ENCODE results near the gene VPS45. TPM values are rescaled to one million over a fixed set of nuclear protein-coding genes. Genes with fewer than 3 reads are reported as not detected.
"Not testable (repeated sequence)": the region's sequence is repeated elsewhere in the genome, so short reads cannot be mapped to it uniquely, and the experiment has no call there.

VPS45 gene
- total RNA-seq, 1 experiment from 2014 or later, result 30.3 TPM

DNA sequence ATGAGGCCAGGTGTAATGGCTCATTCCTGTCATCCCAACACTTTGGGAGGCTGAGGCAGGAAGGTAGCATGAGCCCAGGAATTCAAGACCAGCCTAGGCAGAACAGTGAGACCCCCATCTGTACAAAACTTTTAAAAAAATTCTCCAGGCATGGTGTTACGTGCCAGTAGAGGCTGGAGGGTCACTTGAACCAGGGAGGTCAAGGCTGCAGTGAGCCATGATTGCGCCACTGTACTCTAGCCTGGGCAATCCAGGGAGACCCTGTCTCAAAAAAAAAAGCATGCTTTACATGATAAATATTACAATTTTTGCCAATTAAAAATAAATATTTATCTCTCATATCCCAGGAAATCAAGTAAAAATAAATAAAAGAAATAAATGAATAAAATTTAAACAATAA, 17.6 kb upstream of the VPS45 start:
- Histone ChIP-seq H3K79me2 (ENCODE audit: low read depth) (no peaks in the 10 kb centered on the region), H3K9me3 (ENCODE audit: insufficient read depth, low read depth) (no peaks in the 10 kb centered on the region), H2AFZ (no peak overlapping the region), H3K27ac (no peak overlapping the region), H3K36me3 (ENCODE audit: low read depth) (no peaks in the 10 kb centered on the region), H3K27me3 (ENCODE audit: insufficient read depth, low read depth) (no peaks in the 10 kb centered on the region), H3K4me3 (no peak overlapping the region), H3K9me2 (ENCODE audit: insufficient read depth) (no peaks in the 10 kb centered on the region), H3K4me2 (no peak overlapping the region), H3F3A (ENCODE audit: insufficient read depth, low read depth) (no peaks in the 10 kb centered on the region), H4K20me1 (ENCODE audit: insufficient read depth) (no peaks in the 10 kb centered on the region), H3K4me1 (replicated peaks; ENCODE audit: insufficient read depth) (peaks cover 18% of the 10 kb centered on the region; the same call in 1 of the 2 replicates)
- no peak for DNase-seq
- intact Hi-C loops (cut with micrococcal nuclease; ENCODE audit: unreplicated experiment), result loop anchor here (1.0 kb wide), 3 partner anchors 40 to 162 kb away; partner anchors contain the start of gene OTUD7B
- POLR2A ChIA-PET (ENCODE audit: unreplicated experiment), result no interaction called here
- CTCF ChIA-PET, result interaction anchor here (0.6 to 1.5 kb wide), 2 partner anchors 88 to 137 kb away, joined by 5 to 10 read pairs; no protein-coding TSS in a partner anchor
- TF ChIP-seq EZH2 (IDR thresholded peaks at IDR 0.05; ENCODE audit: low read depth), result no peak
- TF ChIP-seq, protein P1, sequence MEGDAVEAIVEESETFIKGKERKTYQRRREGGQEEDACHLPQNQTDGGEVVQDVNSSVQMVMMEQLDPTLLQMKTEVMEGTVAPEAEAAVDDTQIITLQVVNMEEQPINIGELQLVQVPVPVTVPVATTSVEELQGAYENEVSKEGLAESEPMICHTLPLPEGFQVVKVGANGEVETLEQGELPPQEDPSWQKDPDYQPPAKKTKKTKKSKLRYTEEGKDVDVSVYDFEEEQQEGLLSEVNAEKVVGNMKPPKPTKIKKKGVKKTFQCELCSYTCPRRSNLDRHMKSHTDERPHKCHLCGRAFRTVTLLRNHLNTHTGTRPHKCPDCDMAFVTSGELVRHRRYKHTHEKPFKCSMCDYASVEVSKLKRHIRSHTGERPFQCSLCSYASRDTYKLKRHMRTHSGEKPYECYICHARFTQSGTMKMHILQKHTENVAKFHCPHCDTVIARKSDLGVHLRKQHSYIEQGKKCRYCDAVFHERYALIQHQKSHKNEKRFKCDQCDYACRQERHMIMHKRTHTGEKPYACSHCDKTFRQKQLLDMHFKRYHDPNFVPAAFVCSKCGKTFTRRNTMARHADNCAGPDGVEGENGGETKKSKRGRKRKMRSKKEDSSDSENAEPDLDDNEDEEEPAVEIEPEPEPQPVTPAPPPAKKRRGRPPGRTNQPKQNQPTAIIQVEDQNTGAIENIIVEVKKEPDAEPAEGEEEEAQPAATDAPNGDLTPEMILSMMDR (conservative IDR thresholded peaks at IDR 0.05), result no peak
- no TSS peak for BruUV-seq (replicated peaks)

DNA sequence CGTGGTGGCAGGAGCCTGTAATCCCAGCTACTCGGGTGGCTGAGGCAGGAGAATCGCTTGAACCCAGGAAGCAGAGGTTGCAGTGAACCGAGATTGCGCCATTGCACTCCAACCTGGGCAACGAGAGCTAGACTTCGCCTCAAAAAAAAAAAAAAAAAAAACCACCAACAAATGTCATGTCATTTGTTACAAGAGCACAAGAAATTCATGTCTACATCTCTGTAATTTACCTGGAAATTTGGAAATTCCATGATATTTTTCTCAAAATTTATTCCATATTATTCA, 16.5 kb upstream of the VPS45 start:
- Histone ChIP-seq H3K9me3 (ENCODE audit: insufficient read depth, low read depth) (no peaks in the 10 kb centered on the region), H3K27ac (no peak overlapping the region), H3F3A (ENCODE audit: insufficient read depth, low read depth) (no peaks in the 10 kb centered on the region), H2AFZ (no peak overlapping the region), H3K9me2 (ENCODE audit: insufficient read depth) (no peaks in the 10 kb centered on the region), H4K20me1 (ENCODE audit: insufficient read depth) (no peaks in the 10 kb centered on the region), H3K79me2 (ENCODE audit: low read depth) (no peaks in the 10 kb centered on the region), H3K4me3 (no peak overlapping the region), H3K27me3 (ENCODE audit: insufficient read depth, low read depth) (no peaks in the 10 kb centered on the region), H3K4me2 (no peak overlapping the region), H3K4me1 (replicated peaks; ENCODE audit: insufficient read depth) (peaks cover 18% of the 10 kb centered on the region; the same call in 1 of the 2 replicates), H3K36me3 (ENCODE audit: low read depth) (no peaks in the 10 kb centered on the region)
- no peak for DNase-seq
- intact Hi-C loops (cut with micrococcal nuclease; ENCODE audit: unreplicated experiment), result no loop called here
- ChIA-PET POLR2A (ENCODE audit: unreplicated experiment) (no interaction called here), CTCF (interaction anchor here (1.5 kb wide), 1 partner anchor 89 kb away, joined by 10 read pairs; no protein-coding TSS in a partner anchor)
- TF ChIP-seq, protein P1 (conservative IDR thresholded peaks at IDR 0.05), result no peak
- no TSS peak for BruUV-seq (replicated peaks)

DNA sequence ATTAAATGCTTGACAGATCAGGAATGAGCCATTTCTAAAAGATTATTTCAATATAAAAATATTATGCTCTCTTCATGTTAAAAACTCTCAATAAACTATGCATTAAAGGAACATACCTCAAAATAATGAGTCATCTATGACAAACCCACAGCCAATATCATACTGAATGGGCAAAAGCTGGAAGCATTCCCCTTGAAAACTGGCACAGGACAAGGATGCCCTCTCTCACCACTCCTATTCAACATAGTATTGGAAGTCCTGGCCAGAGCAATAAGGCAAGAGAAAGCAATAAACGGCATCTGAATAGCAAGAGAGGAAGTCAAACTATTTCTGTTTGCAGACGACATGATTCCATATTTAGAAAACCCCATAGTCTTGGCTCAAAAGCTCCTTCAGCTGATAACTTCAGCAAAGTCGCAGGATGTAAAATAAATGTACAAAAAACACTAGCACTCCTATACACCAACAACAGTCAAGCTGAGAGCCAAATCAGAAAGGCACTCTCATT, 15.6 kb upstream of the VPS45 start:
- intact Hi-C loops (cut with micrococcal nuclease; ENCODE audit: unreplicated experiment); H3K4me2 ChIP-seq; H3K4me3 ChIP-seq; BruUV-seq (replicated peaks); H2AFZ ChIP-seq; H3F3A ChIP-seq (ENCODE audit: insufficient read depth, low read depth); H3K9me2 ChIP-seq (ENCODE audit: insufficient read depth); H3K79me2 ChIP-seq (ENCODE audit: low read depth); H3K27ac ChIP-seq; H3K27me3 ChIP-seq (ENCODE audit: insufficient read depth, low read depth); DNase-seq; H4K20me1 ChIP-seq (ENCODE audit: insufficient read depth); H3K9me3 ChIP-seq (ENCODE audit: insufficient read depth, low read depth); H3K36me3 ChIP-seq (ENCODE audit: low read depth); CTCF ChIA-PET: not testable (repeated sequence)
- H3K4me1 ChIP-seq (replicated peaks; ENCODE audit: insufficient read depth), result peaks cover 18% of the 10 kb centered on the region; the same call in 1 of the 2 replicates
- POLR2A ChIA-PET (ENCODE audit: unreplicated experiment), result interaction anchor here (0.6 kb wide), 2 partner anchors 111 to 112 kb away, joined by 4 read pairs; no protein-coding TSS in a partner anchor

DNA sequence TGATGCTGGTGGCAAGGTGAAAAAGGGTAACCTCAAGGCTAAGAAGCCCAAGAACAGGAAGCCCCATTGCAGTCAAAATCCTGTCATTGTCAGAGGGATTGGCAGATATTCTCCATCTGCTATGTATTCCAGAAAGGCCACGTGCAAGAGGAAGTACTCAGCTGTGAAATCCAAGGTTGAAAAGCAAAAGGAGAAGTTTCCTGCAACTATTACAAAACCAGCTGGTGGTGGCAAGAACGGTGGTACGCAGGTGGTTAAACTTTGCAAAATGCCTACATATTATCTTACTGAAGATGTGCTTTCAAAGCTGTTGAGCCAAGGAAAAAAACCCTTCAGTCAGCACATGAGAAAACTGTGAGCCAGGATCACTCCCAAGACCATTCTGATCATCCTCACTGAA, 13.7 kb upstream of the VPS45 start:
- H3K79me2 ChIP-seq (ENCODE audit: low read depth), result no peaks in the 10 kb centered on the region
- POLR2A ChIA-PET (ENCODE audit: unreplicated experiment), result no interaction called here
- H3K4me3 ChIP-seq, result no peak overlapping the region
- H3F3A ChIP-seq (ENCODE audit: insufficient read depth, low read depth), result no peaks in the 10 kb centered on the region; the same call in 1 of the 2 replicates
- peaks cover 18% of the 10 kb centered on the region; the same call in 1 of the 2 replicates for H3K4me1 ChIP-seq (replicated peaks; ENCODE audit: insufficient read depth)
- H4K20me1 ChIP-seq (ENCODE audit: insufficient read depth), result no peaks in the 10 kb centered on the region
- no peaks in the 10 kb centered on the region for H3K9me2 ChIP-seq (ENCODE audit: insufficient read depth)
- no peak for TF ChIP-seq EZH2 (IDR thresholded peaks at IDR 0.05; ENCODE audit: low read depth)
- TF ChIP-seq, protein P1 (conservative IDR thresholded peaks at IDR 0.05), result no peak
- no peaks in the 10 kb centered on the region for H3K9me3 ChIP-seq (ENCODE audit: insufficient read depth, low read depth)
- CTCF ChIA-PET, result no interaction called here
- BruUV-seq (replicated peaks), result no TSS peak
- intact Hi-C loops (cut with micrococcal nuclease; ENCODE audit: unreplicated experiment), result no loop called here
- H3K27me3 ChIP-seq (ENCODE audit: insufficient read depth, low read depth), result no peaks in the 10 kb centered on the region
- no peak overlapping the region for H3K4me2 ChIP-seq
- H3K27ac ChIP-seq, result no peak overlapping the region
- no peak for DNase-seq
- no peaks in the 10 kb centered on the region for H3K36me3 ChIP-seq (ENCODE audit: low read depth)
- no peak overlapping the region for H2AFZ ChIP-seq

DNA sequence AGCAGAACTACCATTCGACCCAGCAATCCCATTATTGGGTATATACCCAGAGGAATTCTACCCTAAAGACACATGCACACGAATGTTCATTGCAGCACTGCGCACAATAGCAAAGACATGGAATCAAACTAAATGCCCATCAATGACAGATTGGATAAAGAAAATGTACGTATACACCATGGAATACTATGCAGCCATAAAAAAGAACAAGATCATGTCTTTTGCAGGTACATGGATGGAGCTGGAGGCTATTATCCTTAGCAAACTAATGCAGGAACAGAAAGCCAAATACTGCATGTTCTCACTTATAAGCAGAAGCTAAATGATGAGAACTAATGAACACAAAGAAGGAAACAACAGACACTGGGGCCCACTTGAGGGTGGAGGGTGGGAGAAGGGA, 12.1 kb upstream of the VPS45 start:
- H3K27me3 ChIP-seq (ENCODE audit: insufficient read depth, low read depth); H3K4me2 ChIP-seq; H3K4me3 ChIP-seq; H2AFZ ChIP-seq; POLR2A ChIA-PET (ENCODE audit: unreplicated experiment); H3K27ac ChIP-seq; H3K9me2 ChIP-seq (ENCODE audit: insufficient read depth); H3K9me3 ChIP-seq (ENCODE audit: insufficient read depth, low read depth); H3K79me2 ChIP-seq (ENCODE audit: low read depth); DNase-seq; H3K36me3 ChIP-seq (ENCODE audit: low read depth); CTCF ChIA-PET; H4K20me1 ChIP-seq (ENCODE audit: insufficient read depth); BruUV-seq (replicated peaks); intact Hi-C loops (cut with micrococcal nuclease; ENCODE audit: unreplicated experiment); H3F3A ChIP-seq (ENCODE audit: insufficient read depth, low read depth): not testable (repeated sequence)
- peaks cover 15% of the 10 kb centered on the region; the same call in 1 of the 2 replicates for H3K4me1 ChIP-seq (replicated peaks; ENCODE audit: insufficient read depth)

Measured in PC-9 (cell line).